ENCODE data around the gene SLC17A3. TPM values are rescaled to one million over a fixed set of nuclear protein-coding genes. Genes with fewer than 3 reads are reported as not detected.
A peak's percentile ranks its signal among the peaks of the same experiment; 100 is the strongest.

SLC17A3 gene, protein sequence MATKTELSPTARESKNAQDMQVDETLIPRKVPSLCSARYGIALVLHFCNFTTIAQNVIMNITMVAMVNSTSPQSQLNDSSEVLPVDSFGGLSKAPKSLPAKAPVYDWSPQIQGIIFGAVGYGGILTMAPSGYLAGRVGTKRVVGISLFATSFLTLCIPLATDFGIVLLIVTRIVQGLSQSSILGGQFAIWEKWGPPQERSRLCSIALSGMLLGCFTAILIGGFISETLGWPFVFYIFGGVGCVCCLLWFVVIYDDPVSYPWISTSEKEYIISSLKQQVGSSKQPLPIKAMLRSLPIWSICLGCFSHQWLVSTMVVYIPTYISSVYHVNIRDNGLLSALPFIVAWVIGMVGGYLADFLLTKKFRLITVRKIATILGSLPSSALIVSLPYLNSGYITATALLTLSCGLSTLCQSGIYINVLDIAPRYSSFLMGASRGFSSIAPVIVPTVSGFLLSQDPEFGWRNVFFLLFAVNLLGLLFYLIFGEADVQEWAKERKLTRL
- polyA plus RNA-seq (ENCODE audit: insufficient read length in 3 of 3), result 1 to 10 TPM in 1 of 3 donors, under 1 TPM in 2; 0.66 to 1.2 (median 0.74) TPM
- long read RNA-seq, donor 1, result 0 reads
- long read RNA-seq, donor 2, result 0 reads
- long read RNA-seq, donor 3, result 0 reads
- long read RNA-seq, donor 4, result 0 reads
- long read RNA-seq, donor 5, result 0 reads
- long read RNA-seq, donor 6, result 0 reads
- long read RNA-seq, donor 7, result 0 reads
- long read RNA-seq, donor 8, result 0 reads
- long read RNA-seq, donor 9, result 0 reads
- long read RNA-seq, donor 10, result 0 reads
- long read RNA-seq, donor 11, result 0 reads
- long read RNA-seq, donor 12, result 0 reads
- long read RNA-seq, donor 13, result 0 reads
- long read RNA-seq, donor 14, result 0 reads
- long read RNA-seq, donor 15, result 0 reads
- long read RNA-seq, donor 16, result 0 reads

- DNase-seq (ENCODE audit: extremely low read depth in 1 of 11, low read depth in 9 of 11, low spot score in 4 of 11), result no peak
Observed at GRCh38 chr6:25874118-25874517, at the start of gene SLC17A3. TSS of gene SLC17A3 (minus strand) at chr6:25874243. CDS start at chr6:25868387, 5,856 bp downstream.

DNA sequence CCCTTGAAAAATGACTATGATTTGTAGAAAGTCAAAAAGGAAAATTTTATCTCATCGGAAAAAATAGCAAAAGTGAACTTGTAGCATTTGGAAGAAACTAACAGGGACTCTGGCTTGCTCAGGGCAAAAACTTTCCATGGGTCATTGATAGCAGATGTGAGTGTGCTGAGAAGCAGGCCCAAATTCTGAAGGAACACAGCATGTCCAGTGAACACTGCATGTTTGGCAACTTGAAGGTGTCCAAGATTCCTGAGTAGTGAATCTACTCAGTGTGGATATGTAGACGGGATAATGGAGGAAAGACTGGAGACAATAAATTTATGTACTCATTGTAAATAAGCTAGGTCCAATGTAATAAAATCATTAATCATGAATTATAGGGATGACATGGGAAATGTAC lies 48.3 kb upstream of the SLC17A3 start:
- no peak for DNase-seq (ENCODE audit: extremely low read depth in 1 of 11, low read depth in 9 of 11, low spot score in 4 of 11)

DNA sequence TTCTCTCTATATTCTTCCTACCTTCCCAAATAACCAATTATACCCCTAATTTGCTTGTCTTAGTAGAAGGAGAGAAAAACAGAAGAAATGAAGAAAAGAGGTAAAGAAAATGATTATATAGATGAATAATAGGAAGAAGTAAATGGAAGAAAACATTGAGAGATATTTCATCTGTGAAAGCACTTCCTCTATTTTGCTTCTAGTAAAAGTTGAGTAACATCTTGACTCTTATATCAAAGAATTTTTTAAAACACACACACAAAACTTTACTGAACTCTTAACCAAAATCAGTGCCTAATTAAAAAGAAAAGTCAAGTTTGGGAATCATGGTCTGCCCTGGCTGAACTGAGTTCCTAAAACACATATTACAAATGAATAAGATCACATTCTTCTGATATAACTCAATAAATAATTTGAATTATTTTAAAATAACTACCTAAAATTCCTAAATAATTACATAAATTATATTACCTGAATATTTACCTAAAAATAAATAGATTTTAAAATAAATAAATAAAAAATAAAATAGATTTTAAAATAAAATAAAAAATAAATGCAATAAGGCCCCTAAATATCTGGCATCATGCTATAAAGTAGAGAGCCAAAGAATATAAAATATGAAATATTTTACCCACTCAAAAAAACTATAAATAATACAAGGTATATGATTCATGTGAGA lies 47.6 kb upstream of the SLC17A3 start:
- no peak for DNase-seq (ENCODE audit: extremely low read depth in 1 of 11, low read depth in 9 of 11, low spot score in 4 of 11)

GRCh38 chr6:25919657-25920056 lies 45.6 kb upstream of the SLC17A3 start:
- no peak for DNase-seq (ENCODE audit: extremely low read depth in 1 of 11, low read depth in 9 of 11, low spot score in 4 of 11)

GRCh38 chr6:25918083-25918683 lies 44.1 kb upstream of the SLC17A3 start:
- DNase-seq (ENCODE audit: extremely low read depth in 1 of 11, low read depth in 9 of 11, low spot score in 4 of 11), result no peak

- DNase-seq (ENCODE audit: extremely low read depth in 1 of 11, low read depth in 9 of 11, low spot score in 4 of 11), result no peak
Observed at GRCh38 chr6:25916789-25917490, 42.9 kb upstream of the SLC17A3 start.

DNA sequence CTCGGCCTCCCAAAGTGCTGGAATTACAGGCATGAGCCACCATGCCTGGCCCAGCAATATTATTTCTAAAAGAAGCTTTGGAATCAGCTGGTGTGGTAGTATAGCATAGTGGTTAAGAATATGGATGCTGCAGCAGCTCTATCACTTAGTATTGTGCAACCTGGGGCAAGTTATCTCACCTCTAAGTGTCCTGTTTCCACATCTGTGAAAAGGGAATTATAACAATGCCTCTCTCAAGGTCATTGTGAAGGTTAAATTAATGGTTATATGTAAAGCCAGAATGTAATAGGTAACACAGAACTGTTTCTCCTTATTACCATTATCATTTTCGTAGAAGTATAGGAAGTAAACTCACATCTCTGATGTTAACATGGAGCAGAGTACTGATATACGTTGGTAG lies 42.3 kb upstream of the SLC17A3 start:
- DNase-seq (ENCODE audit: extremely low read depth in 1 of 11, low read depth in 9 of 11, low spot score in 4 of 11), result no peak

GRCh38 chr6:25913741-25914140 lies 39.7 kb upstream of the SLC17A3 start:
- DNase-seq (ENCODE audit: extremely low read depth in 1 of 11, low read depth in 9 of 11, low spot score in 4 of 11), result no peak

DNA sequence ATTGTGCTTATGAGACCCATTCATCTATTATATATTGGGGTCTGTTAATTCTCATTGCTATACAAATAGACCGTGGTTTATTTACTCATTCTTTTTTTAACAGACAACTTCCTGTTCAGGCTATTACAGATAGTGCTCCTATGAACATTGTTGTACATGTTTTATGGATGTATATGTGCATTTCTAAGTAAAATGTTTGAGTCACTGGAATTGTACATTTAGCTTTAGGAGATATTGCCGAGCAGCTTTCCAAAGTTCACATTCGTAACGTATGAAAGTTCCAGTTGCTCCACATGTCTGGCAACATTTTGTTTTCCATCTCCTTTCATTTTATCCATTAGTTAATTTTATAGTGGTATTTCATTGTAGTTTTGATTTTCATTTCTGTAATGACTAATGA lies 37.3 kb upstream of the SLC17A3 start:
- no peak for DNase-seq (ENCODE audit: extremely low read depth in 1 of 11, low read depth in 9 of 11, low spot score in 4 of 11)

DNA sequence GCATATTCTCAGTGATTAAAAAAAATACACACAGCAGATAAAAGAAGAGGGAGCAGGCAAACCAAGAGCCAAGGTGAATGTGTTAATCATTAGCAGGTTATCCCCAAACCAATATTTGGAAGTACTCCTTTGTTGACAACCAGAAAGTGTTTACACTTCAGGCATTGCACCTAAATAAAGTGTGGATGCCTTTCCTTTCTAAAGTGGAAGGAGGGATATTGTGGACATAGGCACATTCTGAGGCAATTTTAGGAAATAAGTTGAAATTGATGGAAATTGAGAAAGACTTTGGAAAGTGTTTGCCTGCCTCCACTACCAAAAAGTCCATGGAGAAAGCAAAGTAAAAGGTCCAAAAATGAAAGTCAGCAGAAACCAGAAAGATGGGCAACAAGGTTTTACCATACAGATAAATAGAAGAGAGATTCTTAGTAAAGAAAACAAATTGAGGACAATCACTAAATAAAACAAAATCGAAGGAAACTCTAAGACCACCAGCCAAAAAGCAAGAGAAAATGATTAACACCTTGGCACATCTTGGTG lies 33.5 kb upstream of the SLC17A3 start:
- DNase-seq (ENCODE audit: extremely low read depth in 1 of 11, low read depth in 9 of 11, low spot score in 4 of 11), result no peak

GRCh38 chr6:25903467-25904099 lies 29.5 kb upstream of the SLC17A3 start:
- no peak for DNase-seq (ENCODE audit: extremely low read depth in 1 of 11, low read depth in 9 of 11, low spot score in 4 of 11)

DNA sequence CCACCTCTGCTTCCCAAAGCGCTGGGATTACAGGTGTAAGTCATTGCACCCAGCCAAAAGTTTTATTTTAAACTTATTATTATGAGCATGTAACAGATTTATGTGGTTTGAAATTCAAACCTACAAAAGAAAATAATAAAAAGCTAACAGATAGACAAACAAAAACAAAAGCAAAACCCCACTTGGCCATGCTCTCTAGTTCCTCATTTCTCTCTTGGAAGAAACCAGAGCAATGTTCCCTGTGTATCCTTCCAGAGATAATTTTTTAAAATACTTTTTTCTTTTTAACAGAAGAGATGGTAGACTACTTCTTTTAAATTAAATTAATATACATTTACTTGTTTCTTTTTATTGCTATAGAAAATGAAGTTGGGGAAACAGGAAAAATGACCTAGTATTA lies 28.0 kb upstream of the SLC17A3 start:
- DNase-seq (ENCODE audit: extremely low read depth in 1 of 11, low read depth in 9 of 11, low spot score in 4 of 11), result no peak

DNA sequence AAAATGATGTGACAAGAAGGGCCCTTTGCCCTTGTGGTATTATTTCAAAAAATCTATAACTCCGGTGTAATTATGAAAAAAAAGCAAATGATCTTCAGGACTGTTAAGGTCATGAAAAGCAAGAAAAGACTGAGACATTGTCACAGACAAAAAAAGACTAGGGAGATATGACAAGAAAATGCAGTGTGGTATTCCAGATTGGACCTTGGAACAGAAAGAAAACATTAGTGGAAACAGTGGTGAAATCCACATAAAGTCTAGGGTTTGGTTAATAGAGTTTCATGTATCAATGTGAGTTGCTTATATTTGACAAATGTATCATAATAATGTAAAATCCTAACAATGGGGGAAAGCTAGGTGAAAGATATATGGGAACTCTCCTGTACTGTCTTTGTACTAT lies 26.8 kb upstream of the SLC17A3 start:
- DNase-seq (ENCODE audit: extremely low read depth in 1 of 11, low read depth in 9 of 11, low spot score in 4 of 11), result no peak

DNA sequence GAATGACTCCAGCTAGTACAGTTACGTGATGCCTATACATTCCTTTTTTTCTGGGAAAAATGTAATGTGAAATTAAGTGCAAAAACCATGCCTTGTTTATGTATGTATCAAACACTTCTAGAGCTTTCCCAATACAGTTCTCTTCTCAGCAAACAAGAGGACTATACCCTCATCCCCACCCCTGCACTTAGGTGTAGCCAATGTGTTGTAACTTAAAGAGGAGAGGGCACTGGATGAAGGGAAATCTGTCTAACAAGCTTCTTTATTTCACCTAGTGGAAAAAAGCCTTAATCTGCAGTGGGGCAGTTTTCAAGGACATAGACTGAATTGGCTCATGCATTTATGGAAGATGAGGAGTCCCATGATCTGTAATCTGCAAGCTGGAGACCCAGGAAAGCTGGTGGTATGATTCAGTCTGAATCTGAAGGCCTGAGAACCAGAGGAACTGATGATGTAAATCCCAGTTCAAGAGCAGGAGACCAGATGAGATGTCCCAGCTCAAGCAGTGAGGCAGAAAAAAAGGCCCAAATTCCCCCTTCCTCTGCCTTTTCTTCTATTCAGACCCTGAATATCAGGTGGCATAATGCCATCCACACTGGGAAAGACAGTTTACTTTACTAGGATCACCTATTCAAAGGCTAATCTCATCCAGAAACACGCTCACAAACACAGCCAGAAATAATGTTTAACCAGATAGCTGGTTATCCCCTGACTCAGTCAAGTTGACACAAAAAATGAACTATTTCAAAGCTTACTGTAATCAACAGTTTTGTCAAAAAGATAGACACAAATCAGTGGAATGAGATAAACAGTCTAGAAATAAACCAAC lies 25.8 kb upstream of the SLC17A3 start:
- no peak for DNase-seq (ENCODE audit: extremely low read depth in 1 of 11, low read depth in 9 of 11, low spot score in 4 of 11)

DNA sequence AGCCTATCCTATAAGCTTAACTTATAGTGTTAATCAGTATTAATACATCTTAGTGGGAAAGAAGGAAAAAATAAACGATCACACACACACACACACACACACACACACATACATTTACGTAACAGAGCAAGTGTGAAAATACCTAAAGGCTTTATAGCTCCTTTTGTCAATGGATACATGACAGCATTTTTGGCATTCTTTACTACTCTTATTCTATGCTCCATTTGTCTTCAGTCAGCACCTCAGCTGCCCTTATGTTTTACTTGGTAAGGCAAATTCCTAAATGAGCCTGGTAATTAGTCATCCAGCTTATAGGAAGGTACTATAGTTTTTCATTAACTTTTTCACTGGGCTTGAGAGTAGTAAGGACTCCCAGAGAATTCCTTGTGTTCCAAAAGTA lies 25.1 kb upstream of the SLC17A3 start:
- DNase-seq (ENCODE audit: extremely low read depth in 1 of 11, low read depth in 9 of 11, low spot score in 4 of 11), result peak in 4 of 11 donors; percentile 37 to 50 (median 43)

DNA sequence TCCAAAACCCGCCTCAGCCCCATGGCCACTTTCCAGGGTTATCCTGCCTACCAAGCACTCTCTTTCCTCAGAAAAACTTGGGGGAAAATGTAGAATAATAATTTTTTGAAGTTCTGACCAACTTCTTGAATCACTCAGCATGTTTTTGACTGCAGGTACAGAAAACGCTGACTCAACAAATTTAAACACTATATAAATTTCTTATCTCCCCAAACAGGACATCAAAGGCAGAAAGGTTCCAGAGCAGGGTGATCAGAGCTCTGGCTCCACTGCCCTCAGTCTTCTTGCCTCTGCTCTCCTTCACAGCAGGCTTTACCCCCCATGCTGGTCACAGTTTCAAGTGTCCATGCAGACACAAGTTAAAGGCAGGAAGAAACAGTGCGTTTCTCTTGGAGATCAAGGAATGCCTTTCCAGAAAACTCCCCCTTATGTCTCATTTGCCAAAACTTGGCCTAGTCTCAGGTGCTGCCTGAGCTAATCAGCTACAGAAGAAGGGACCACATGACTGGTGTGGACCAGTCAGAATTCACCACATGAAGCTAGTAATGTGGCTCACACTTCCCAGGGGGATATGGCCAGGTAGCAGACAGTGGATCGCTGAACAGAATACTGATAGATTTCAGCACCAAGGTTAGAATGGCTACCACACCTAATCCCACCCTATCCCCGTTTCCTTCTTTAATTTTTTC lies 24.4 kb upstream of the SLC17A3 start:
- DNase-seq (ENCODE audit: extremely low read depth in 1 of 11, low read depth in 9 of 11, low spot score in 4 of 11), result no peak

DNA sequence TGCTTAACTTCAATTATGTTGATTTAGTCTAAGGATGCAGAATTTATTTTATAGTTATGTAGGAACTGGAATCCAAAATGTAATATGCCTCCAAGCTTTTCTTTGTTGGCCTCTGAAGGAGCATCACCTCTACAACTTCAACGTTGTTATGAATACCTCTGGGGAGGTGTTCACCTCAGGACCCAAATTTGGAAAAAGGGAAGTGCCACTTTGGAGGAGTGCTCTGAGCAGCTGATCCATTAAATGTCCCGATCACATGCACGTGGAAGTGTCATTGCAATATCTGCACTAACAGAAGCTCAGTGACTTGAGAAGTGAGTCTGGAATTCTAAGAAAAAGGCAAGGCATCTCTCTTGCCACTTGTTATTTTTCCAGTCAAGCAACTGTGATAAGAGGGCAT lies 22.2 kb upstream of the SLC17A3 start:
- no peak for DNase-seq (ENCODE audit: extremely low read depth in 1 of 11, low read depth in 9 of 11, low spot score in 4 of 11)
